A375 (cell line): Measurements from ENCODE around the gene ANO1. TPM values are rescaled to one million over a fixed set of nuclear protein-coding genes. Genes with fewer than 3 reads are reported as not detected.

Experiments
- small RNA-seq: library from RNA; depleted of rRNA; stranded (forward); fragments of <200 nt; gene quantifications from one replicate; pipeline ENCODE3, GENCODE V24; 2014
- total RNA-seq: library from RNA; depleted of rRNA; stranded (reverse); fragments of >200 nt; shearing (Covaris generic); gene quantifications from 2 replicates; pipeline ENCODE4 v1.2.3, GENCODE V29; 2014; rRNA removed

Gene ANO1
- total RNA-seq, result 29.3 and 29.5 TPM in 2 replicates

GRCh38 chr11:70078095-70078780, at the start of gene ANO1:
TSS of gene ANO1 (plus strand) at chr11:70078317. CDS start at chr11:70078607, 290 bp downstream.

GRCh38 chr11:70202920-70203750, 125.0 kb downstream of the ANO1 start, which contains the start of gene FADD:
TSS of gene FADD (plus strand) at chr11:70203296. CDS start at chr11:70203460, 164 bp downstream.

Small RNA genes lying within 50 kb of the gene (small RNA-seq; reads per million reads assigned to genes)
- not detected for gene RNU6-1175P

Other genes with a start within 250 kb of the ANO1 start
- 50.0 and 51.3 TPM in 2 replicates for gene FADD, start 125.0 kb downstream of the ANO1 start, total RNA-seq
- gene PPFIA1, start 192.4 kb downstream of the ANO1 start, total RNA-seq, result 38.6 and 49.6 TPM in 2 replicates